GM18858 (cell line): ENCODE data around the gene IRF5.

ENCODE experiments used
- ATAC-seq: cut with Tn5 transposase; IDR thresholded peaks from one replicate; pipeline ENCODE4 v1.9.1; 2021; ENCODE audit not compliant: unreplicated experiment

IRF5 gene, protein sequence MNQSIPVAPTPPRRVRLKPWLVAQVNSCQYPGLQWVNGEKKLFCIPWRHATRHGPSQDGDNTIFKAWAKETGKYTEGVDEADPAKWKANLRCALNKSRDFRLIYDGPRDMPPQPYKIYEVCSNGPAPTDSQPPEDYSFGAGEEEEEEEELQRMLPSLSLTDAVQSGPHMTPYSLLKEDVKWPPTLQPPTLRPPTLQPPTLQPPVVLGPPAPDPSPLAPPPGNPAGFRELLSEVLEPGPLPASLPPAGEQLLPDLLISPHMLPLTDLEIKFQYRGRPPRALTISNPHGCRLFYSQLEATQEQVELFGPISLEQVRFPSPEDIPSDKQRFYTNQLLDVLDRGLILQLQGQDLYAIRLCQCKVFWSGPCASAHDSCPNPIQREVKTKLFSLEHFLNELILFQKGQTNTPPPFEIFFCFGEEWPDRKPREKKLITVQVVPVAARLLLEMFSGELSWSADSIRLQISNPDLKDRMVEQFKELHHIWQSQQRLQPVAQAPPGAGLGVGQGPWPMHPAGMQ

DNA sequence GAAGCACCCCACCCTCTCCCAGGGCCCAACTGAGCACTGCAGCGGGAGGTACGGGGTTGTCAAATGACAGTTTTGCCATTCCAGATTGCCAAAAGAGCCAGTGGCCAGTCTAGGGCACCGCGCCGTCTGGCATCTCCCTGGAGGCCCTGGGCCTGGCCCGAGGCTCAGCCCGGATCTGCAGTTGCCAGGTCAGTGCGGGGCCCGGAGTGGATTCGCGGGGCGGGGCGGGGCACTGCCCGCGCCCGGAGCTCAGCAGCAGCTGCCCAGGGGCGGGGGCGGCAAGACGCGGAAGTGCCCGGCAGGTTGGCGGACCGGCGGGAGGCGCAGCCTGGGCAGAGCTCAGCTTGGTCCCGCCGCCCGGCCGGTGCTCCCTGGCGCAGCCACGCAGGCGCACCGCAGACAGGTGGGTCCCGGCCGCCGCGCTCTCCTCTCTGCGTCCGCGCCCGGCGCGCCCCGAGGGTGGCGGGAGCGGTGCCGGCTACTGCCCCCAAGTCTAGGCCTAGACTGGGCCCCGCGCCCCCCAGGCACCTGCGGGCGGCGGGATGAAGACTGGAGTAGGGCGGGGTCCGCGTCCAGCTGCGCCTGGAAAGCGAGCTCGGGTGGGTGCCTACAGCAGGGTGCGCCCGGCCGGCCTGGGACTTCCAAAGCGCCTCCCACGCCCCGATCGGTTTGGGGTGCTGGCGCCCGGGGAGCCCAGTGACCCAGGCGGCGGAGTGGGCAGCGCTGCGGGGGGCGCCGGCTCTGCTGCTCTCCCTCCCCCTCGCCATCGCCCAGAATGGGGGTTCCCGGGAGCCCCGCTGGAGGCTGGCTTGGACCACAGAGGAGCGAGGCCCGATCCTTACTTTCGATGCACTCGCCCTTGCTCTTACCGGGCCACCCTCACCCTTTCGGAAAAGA, at the start of gene IRF5:
IRF5 (plus strand) TSS at position 281 of the 897 bp plus-strand sequence. CDS start 4,155 bp downstream, outside the sequence.
- no peak for ATAC-seq

DNA sequence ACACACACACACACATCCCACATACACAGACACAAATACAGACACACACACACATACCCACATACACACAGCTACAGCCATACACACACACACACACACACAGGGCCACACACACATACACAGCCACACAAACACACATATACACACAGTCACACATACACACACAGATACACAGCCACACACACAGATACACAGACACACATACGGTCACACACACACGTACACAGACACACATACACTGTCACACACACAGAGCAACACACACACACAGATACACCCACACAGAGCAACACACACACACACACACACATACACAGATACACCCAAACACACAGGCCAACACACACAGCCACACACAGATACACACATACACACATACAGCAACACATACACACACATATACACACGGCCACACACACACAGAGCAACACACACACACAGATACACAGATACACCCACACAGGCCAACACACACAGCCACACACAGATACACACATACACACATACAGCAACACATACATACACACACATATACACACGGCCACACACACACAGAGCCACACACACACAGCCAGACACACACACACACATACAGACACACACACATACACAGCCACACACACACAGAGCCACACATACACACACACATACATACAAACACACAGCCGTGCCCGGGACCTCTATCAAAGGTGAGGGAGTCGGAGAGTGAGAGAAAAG, 49.5 kb upstream of the IRF5 start:
- no peak for ATAC-seq

DNA sequence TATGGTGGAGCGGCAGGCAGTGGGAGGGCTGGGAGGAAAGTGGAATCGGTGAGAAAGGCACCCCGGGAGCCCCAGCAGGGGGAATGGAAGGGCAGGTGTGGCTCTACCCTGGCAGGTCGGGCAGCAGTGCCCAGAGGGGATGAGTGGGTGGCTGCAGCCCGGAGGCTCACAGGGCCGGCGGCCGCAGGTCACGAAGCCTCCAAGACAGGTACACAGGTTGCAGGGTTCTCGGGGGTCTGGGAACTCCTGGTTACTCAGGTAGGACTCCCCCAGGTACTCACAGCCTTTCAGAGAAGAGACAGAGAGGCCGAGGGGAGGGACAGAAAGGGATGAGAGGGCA, 49.0 kb upstream of the IRF5 start:
- no peak for ATAC-seq

DNA sequence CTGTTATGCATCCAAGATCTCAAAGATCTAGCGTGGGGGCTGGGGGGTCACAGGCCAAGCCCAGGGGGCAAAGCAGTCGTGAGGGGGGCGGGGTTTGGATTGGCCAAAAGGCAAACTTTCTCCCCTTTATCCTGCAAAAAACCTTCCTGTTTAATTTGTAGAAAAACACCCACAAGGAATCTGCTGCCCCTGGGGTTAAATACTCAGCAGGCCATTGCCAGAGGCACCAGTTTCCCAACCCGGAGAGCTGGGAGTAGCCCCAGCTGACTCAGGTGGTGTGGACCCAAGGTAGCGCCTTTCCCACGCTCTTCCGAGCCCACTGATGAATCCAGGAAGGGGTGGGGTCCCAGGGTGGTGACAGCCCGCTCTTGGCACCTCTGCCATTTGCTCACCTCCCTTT, 48.6 kb upstream of the IRF5 start:
- no peak for ATAC-seq

DNA sequence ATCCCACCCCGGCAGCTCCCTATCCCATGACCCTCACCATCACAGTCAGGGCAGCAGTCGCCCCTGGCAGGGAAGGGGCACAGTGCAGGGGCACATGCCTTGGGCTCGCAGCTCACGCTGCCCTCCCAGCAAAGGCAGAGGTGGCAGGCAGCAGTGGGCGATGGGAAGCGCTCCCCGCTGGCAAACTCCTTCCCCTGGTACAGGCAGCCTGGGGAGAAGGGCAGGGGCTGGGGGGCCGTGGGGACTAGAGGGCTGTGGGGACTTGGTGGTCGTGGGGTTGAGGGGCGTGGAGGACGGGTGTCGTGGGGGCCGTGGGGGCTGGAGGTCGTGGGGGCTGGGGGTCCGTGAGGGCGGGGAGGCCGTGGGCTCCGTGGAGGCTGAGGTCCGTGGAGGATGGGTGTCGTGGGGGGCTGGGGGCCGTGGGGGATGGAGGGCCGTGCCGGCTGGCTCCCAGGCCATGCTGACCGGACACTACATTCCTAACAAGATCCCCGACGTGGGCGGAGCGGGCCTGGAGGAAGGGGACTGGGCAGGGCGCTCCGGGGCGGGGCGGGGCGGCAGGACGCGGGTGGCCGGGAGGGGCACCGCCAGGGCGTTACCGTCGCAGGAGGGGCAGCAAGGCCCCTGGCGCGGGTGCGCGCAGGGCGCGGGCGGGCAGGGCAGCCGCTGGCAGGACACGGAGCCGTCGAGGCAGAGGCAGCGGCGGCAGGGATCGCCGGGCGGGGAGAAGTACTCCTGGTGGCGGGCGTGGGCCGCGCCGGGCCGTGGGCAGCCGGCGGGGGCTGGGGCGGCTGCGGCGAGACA, 47.2 kb upstream of the IRF5 start:
- no peak for ATAC-seq

DNA sequence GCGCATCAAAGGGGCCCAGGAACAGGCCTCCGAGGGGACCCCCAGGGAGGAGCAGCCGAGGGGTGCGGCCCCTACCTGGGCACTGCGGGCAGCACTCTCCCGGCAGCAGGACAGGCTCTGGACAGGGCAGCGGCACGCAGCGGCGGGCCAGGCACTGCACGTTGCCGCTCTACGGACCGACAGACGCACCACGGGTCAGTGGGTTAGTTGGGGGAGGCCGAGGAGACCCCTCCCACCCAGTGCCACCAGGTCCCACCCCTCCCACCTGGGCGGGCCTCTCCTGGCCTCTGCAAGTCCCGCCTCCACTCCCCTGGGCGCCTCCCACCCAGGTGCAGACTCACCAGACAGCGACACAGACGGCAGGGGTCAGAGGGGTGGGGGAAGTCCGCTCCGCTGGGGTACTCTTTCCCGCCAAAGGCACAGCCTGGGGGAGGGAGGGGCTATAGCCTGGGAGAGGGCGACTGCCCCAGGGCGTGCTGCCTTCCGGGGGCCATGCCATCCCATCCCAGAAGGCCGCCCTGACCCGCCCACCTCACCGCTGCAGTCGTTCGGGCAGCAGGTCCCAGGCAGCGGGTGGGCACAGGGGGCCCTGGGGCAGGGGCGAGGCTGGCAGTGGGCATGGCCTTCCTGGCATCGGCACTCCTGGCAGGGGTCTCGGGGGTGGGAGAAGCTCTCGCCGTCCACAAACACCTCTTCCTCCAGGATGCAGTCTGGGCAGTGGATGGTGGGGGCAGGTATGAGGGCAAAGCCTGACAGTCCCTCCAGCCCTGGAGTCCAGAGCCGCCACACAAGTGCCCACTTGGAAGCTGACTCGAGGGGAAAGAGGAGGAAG, 46.4 kb upstream of the IRF5 start:
- ATAC-seq, result no peak

DNA sequence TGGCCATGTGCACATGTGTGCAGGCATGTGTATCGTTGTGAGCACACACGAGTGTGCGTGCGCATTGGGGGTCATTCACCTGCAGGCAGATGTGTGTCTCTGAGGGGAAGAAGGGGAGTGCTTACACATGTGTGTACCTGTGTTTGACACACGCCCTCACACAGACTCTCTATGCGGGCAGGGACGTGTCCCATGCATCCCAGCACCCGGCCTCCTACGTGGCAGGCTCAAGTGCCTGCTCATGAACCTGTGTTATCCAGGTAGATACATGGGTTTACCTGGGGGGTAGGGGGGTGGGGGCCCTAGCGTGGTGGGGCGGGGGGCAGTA, 45.8 kb upstream of the IRF5 start:
- no peak for ATAC-seq

DNA sequence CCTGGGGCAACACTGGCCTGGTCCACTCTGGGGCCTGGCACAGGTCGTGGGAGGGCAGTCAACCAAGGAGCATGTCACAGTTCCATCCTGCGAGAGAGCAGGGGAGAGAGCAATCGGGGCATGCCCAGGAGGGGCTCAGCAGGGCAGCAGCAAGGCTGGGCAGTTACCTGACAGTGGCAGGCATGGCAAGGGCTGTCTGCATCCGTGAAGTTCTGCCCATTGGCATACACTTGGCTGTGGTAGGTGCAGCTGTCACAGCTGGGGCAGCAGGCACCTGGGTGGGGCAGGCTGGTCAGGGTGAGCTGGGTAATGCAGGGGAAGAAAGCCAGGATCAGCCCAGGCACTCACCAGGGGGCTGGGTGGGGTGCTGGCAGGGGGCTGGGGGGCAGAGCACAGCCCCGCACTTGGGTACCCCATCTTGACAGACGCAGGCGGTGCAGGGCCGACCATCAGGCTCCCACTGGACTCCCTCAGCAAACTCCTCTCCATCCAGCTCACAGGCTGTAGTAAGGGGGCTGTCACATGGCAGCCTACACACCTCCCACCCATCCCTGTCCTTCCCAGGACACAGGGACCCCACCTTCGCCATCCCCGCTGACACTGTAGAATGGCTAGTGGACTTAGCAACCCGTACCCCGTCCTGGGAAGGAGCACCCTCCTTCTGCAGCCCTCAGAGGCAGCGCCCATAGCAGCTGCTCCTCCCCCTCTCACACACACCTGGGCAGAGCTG, 45.0 kb upstream of the IRF5 start:
- no peak for ATAC-seq

DNA sequence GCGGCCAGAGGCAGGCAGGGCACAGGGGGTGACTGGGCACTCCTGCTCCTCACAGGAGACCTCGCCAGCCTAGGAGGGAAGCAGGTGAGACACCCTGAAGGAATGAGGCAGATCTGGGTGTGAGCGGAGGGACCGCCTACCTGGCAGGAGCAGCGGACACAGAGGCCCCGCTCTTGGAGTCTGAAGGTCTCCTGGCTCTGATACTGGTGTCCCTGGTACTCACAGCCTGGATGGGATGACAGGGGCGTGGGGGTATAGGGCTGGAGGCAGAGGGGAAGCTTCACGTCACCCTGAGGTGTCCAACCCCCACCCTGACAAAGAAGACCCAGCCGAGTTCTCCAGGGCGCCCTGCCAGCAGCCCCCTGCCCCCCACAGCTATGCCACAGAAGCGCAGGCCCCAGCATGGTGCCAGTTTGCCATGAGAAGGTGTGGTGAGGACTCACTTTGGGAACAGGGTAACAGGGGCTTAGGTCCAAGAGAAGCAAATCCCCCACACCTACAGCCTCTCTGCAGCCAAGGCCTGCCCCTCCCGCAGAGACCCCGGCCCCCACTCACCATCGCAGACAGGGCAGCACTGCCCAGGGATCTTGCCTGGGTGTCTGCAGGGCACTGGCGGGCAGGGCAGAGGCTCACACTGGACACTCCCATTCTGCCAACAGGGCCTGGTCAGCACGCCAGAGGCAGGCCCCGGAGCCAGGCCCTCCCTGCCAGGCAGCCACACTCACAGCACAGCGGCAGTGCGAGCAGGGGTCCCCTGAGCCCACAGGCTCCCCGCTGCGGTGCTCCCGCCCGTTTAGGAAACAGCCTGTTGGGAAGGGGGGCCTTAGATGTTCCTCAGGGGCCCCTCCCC, 44.3 kb upstream of the IRF5 start:
- no peak for ATAC-seq

DNA sequence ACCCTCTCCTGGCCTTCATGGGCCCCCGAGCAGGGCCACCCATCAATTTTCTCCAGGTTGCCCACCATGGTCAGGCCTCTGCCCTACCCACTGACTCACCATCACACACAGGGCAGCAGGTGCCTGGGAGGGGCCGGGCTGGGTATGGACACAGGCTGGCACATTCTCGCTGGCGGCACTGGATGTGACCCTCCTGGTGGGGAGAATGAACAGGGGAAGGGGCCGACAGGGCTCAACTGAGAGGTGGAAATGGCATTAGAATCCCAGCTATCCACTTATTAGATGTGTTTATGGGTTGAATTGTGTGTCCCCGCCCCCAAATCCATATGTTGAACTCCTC, 43.7 kb upstream of the IRF5 start:
- no peak for ATAC-seq

DNA sequence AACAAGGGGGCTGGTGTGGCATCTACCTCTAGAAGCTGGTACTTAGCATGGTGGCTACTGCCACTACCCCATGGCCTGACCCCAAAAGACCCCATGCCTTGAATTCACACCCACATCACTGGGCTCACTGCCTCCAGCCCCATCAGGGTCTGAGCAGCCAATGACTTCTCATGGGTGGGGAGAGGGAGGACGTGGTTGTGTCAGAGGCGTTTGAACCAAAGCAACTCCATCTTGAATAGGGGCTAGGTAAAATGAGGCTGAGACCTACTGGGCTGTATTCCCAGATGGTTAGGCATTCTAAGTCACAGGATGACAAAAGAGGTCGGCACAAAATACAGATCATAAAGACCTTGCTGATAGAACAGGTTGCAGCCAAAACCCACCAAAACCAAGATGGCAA, 42.4 kb upstream of the IRF5 start:
- no peak for ATAC-seq

DNA sequence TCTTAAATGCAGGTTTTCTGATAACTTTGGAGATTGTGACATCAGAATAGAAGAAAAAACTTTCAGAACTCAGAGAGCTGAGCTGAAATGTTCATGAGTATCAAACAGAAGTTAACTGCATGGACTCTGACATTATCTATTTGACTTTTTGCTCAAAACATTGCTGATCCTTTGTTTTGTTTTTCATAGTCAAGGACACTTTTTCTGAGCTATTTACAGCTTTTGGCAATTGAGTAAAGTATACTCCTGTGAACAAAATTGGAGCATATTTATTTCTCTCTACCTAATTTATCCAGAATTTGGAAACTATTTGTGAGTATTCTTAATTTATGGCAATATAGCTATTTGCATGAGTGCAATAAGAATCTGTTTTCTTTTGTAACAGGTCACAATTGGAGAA, 38.3 kb upstream of the IRF5 start:
- ATAC-seq, result no peak

DNA sequence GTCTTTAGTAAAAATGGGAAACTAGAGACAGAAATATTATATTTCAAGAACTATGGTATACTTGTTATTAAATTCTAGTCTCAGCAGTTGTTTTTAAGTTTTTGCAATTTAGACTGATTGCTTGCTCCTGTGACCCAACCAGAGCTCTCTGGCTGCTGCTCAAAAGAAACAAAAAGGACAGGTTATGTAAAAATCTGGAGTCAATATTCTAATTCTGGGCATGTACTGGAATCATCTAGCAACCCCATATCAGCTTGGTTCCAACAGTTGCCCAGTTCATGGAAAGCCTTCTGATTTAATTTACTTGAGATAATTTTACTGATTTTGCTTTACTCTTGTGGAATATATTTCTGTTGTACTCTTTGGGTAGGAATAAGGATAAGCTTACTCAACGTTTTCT, 37.5 kb upstream of the IRF5 start:
- ATAC-seq, result no peak

DNA sequence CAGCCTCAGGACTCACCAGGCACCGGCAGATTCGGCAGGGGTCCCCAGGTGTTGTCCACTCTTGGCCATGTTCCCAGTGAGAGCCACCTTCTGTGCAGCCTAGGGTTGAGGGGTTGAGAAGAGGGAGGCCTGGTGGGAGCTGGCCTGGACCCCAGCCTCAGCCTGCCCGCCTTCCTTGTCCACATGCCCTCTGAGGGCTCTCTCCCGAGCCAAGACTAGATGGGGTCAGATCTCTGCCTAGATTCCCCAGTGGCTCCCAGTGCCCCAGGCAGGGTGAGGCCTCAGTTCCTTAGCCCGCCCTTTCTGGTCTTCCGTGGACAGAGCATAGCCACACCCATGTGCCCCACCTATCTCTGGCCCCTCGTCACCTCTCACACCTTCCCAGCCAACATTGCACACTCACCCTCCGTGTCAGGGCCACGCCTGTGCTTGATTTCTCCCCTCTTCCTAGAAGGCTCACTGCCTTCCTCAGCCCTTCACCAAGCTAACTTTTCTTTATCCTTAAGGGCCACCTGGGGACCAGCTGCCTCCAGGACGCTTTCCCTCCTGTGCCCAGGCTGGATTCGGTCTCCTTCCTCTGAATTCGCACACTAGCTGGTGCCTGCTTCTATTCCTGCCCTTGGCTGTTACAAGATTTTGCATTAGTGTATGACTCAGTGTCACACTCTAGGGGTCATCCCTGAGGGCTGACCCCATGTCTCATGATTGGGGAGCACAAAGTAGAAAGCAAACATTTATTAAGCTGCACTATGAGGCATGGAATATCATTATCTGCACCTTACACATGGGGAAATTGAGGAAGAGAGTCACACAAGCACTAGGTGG, 34.8 kb upstream of the IRF5 start:
- no peak for ATAC-seq

DNA sequence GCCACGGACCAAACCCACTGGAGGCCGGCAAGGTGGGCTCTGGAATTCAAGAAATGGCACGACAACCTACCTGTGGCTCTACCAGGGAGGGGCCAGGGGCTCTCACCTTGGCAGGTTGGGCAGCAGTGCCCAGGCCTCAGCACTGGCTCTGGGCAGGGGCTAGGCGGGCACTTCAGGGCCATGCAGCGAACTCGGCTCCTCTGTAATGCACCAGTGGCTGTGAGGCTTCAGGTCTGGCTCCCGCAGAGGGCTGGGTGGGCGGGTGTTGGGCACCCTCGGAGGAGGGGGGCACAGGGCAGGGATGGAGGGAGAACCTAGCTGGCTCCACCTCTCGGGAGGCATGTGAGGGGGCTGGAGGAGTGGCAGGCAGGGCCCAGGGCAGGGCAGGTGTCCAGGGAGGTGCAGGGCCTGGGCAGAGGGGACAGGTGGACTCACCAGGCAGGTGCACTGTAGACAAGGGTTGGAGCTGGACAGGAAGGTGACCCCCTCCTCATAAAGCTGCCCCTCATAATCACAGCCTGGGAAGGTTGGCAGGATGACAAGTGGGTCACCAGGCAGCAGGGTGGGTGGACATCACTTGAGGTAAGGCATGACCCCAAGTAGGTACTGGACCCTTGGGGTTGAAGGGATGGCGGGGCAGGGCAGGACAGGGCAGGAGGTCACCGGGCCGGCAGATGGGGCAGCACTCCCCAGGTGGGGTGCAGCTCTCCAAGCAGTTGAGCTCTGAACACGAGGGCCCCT, 33.9 kb upstream of the IRF5 start:
- no peak for ATAC-seq

DNA sequence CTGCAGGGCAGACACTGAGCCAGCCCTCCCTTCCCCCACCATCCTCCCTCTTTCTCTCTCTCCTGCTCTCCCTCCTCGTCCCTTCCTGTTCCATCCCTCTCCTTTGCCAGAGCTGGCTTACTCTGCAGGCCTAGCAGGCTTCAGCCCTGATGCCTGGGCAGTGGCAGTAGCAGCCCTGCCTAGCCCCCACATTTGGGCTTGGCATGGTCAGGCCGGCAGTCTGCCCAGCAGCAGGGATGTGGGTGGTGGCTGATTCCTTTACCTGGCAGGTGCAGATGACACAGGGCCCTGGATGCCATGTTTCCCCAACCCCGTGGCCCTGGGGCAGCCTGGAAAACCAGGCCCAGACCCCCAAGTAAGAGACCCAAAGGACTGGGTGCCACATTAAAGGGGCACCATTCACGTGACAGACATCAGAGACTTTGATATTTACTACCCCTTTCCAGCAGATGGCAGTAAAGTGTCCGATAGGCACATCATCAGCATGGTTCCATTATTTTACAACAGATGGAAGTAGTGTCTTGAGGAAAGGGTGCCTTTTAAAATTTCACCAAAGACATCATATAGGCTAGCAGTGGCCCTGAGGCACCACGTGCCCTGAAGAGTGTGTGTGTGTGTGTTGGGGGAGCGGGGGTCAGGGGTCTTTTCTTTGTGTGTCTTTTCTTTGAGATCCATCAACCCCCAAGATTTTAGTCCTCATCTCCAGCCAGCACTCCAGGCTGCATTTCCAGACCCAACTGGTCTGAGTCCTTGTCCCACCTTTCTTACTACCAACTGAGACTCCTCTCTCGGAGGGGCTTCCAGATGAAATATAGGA, 33.1 kb upstream of the IRF5 start:
- no peak for ATAC-seq
